GM15510 (cell line): ENCODE measurements around the gene OSCP1.

ENCODE experiments used
- POLR2A ChIP-seq: IDR thresholded peaks from 3 replicates; pipeline ENCODE4 v1.6.1; 2011; ENCODE audit warnings: borderline replicate concordance; ENCODE audit not compliant: insufficient read length; ENCODE audit errors: extremely low read depth

Gene OSCP1

DNA sequence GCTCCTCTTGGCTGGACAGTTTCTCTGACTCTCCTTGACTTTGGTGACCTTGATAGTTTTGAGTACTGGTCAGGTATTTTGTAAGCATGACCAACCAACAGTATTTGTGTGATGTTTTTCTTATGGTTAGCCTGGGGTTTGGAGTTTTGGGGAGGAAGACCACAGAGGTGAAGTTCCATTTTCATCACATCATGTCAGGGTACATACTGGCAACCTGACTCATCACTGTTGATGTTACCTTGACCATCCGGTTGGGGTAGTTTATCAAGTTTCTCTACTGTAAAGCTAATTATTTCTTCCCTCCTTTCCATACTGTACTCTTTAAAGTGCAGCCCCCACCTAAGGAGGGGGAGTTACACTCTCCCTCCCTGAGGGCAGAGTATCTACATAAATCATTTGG lies 13.4 kb downstream of the OSCP1 start:
- no peak for TF ChIP-seq POLR2A

GRCh38 chr1:36433102-36433501 lies 17.1 kb downstream of the OSCP1 start:
- TF ChIP-seq POLR2A, result no peak

DNA sequence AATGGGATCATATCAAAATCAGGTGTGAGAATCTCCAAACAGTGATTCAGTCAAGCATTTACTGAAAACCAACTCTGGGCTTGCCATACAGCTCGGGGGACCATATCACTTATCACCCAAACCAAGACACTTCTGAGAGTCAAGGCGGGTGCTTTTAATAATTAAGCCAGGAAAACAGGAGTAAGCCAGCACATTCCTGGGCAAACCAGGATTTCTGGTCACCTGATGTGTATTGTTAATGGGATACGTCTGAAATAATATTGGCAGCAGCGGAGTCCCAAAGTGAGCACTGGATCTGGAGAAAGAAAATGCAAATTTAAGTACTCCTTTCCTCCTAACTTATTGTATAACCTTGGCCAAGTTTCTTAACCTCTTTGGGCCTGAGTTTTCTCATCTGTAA lies 17.6 kb downstream of the OSCP1 start:
- no peak for TF ChIP-seq POLR2A

DNA sequence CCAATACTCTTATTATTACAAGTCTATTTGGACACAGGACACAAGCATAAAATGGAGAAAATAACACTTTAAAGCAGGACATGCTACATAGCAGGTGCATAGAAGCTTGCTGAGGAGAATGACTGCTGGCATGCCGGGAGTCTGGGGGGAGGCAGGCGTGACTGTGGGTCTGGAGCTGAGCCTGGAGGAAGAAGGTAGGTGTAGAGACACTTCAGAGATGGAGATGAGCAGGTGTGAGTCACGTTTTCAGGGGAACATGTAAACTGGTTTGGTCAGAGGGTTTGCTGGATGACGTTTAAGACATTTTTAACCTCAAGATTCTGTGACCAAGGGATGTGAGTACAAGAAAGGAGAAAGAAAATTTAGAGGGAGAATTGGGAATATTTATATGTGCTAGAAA lies 24.5 kb downstream of the OSCP1 start:
- no peak for TF ChIP-seq POLR2A

GRCh38 chr1:36421649-36422048 lies 28.6 kb downstream of the OSCP1 start:
- no peak for TF ChIP-seq POLR2A

DNA sequence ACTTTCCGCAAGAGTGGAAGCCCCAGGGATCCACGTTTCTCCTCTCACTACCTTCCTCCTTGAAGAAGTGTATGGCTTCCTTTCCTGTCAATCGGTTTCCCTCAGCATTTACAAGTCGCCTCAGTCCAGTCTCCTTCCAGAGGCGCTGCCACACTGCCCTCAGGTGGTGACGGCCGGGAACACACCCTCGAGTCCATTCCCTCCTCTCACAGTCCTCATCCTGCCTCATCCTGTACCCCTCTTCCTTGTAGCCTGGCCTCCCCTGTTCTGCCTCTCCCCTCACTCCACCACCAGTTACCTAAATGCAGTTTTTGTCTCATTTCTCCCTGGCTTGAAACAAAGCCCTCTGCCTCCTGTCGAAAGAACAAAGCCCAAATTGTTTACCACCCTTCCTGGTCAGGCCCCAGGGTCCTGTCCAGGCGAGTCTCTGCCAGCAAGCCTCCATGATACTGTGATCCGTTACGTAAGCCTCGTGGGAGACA lies 29.4 kb downstream of the OSCP1 start:
- no peak for TF ChIP-seq POLR2A

DNA sequence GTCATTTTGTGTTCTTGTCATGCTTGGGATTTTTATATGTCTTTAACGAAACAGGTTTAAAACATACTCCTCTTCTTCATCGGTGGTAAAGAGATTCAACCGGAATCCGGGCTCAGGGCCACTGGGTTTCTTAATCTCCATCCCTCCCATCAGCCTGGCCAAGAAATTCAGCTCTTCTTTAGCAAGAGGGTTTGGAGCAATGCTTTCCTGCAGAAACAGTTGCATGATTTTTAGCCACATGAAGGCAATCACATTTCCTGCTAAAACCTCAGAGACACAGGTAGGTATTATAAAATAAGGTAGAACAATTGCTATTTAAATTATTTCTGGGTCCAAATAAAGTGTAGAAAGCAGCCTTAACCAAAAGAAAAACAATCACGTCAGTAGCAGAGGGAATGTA lies 29.8 kb downstream of the OSCP1 start:
- TF ChIP-seq POLR2A, result no peak

DNA sequence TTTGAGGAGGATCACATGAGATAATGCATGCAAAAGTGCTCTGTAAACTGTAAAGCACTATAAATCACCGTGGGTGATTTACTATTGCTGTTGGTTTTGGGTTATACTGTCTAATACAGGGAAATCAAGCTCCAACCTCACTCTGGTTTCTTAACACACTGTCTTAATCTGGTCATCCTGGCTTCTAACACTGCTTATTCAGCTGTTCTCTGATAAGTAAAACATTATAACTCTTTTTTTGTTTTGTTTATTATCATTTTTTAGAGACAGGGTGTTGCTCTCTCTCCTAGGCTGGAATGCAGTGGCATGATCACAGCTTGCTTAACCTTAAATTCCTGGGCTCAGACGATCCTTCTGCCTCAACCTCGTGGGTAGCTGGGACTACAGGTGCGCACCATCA lies 30.7 kb downstream of the OSCP1 start:
- TF ChIP-seq POLR2A, result no peak

GRCh38 chr1:36419140-36419539 lies 31.1 kb downstream of the OSCP1 start:
- TF ChIP-seq POLR2A, result no peak

DNA sequence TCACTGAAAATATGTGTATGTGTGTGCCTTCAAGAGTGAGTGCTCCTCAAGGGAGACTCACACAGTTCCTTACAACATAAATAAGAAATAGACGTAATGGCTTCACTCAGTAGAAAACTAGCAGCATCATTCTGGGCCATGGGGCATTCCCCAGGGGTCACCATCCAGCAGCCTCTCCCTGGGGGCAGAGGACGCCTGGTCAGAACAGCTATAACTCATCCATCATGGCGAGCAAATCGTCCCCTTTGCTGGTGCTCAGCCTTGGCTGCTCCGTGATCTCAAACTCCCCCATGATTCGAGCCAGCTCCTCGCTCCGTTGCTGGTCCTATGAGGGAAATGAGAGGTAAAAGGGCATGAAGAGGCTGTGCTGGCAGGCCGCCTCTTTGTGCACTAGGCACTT lies 32.3 kb downstream of the OSCP1 start:
- TF ChIP-seq POLR2A, result no peak

GRCh38 chr1:36415661-36416326 lies 34.5 kb downstream of the OSCP1 start:
- no peak for TF ChIP-seq POLR2A

DNA sequence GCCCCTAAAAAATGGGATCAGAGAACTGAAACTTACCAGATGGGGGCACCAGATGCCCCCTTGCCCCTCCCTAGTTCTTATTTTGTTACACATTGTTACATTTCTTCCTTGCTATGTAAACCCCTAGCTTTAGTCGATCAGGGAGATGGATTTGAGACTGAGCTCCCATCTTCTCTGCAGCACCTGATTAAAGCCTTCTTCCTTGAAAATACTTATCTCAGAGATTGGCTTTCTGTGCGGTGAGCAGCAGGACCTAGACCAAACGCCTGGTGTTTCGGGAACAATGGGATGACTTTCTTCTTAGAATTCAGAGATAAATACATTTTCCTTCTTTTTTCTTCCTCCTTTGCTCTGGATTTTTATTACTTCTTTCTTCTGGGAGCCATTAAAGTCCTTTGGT lies 35.9 kb downstream of the OSCP1 start:
- no peak for TF ChIP-seq POLR2A

DNA sequence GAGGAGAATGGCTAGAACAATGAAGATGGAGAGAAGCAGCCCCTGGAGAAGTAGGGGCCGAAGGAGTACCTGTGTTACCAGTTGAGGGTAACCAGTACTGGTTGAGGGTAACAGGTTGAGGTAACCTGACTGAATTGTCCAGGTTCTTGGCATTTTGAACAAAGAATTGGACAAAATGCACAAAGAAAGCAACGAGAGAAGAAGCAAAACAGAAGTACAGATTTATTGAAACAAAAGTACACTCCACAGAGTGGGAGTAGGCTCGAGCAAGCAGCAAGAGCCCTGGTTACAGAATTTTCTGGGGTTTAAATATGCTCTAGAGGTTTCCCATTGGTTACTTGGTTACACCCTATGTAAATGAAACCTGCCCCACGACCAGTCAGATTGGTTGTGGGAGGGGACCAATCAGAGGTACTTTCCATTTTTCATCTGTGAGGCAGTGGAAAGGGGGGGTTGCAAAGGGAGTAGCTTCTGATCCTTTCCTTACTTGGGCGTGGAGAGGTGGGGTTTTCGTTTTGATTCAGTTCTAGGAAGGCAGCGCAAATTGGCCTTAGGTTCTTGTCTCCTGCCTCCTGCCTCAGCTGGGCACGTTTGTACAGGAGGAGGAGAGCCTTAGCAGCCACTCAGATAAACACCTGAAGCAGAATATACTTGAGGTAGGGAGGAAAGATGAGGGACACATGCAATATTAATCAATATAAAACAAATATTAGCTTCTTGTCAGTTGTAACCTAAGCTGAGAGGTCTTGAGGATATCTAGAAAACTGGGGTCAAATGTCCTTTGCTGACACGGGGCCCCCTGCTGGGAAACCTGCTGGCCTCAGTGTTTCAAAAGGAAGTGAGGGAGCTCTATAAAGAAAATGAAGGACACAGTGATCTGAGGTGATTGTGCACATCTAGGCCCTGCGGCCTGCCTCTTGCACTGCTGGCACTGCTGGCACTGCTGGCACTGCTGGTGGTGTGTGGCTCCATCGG lies 38.3 kb downstream of the OSCP1 start:
- no peak for TF ChIP-seq POLR2A

GRCh38 chr1:36408479-36408878 lies 41.8 kb downstream of the OSCP1 start:
- TF ChIP-seq POLR2A, result no peak

- TF ChIP-seq POLR2A, result no peak
These were observed 43.8 kb downstream of the OSCP1 start for GRCh38 chr1:36406440-36406839.

DNA sequence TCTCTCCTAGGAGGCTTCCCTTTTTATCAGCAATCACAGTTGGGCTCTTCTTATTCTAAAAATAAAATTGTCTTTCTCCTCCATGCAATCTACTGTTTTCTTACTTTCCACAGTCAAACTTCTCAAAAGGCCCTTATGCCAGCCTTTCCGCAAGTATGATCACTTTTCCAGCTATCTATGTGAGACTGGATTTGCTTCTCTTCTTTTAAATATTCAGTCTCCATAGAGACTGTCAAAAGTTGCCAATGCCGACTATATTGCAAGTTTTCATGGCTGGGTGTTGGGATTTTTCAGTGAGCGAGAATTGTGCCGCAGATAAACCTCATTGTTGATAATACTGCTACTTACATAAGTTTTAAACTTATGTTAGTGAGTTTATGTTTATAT lies 47.8 kb downstream of the OSCP1 start:
- TF ChIP-seq POLR2A, result no peak

DNA sequence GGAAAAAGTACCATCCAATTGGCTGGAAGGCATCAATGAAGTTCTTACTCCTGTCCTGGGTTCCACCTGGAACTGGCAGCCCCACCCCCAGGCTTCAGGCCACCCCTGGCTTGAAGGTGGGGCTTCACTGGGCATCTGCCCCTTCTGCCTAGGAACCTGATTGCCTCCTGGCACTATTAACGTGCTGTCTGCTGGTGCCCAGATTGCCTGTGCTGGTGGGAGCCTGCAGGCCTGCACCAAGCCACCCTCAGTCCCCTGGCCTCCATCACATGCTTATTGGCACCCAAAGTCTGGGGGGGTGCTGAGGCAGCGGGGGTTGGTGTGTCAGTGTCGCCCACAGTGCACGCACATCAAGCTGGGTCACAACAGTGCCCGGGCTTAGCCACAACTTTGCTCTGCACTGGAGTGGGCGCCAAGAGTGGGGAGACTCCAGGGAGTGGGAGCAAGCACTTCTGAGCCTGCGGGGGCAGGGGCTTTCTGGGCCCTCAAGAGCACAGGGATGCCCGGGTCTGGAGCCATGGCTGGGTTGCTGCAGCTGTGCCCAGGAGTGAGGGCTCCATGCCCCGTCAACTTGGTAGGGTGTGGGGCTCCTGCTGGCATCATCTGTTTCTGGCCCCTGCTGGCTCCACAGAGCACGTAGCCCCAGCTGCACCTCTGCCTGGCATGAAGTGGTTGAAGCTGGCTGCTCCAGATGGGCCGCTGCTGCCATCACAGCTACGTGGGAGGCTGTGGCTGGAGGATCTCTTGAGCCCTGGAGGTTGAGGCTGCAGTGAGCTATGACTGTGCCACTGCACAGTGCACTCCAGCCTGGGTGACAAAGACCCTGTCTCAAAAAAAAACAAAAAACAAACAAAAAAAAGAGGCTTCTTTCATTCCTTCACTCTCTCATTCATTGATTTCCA lies 48.4 kb downstream of the OSCP1 start:
- TF ChIP-seq POLR2A, result no peak
